Esophagus squamous epithelium (tissue), 4 donors: Measurements from ENCODE around the gene MPIG6B.

Source experiments
- POLR2A ChIP-seq, 4 donors: fragments of 450-650 bp; IDR thresholded peaks; one replicate each; pipeline ENCODE4 v1.6.1; 2017; ENCODE audit warnings: antibody characterized with exemption in 4 of 4, mild to moderate bottlenecking in 4 of 4, moderate library complexity in 3 of 4
- TF ChIP-seq, protein P1 (sequence below), 6 experiments: fragments of 450-650 bp in 4 of 6; fragments of 200-600 bp in 2 of 6; sonication (generic) in 2 of 6; IDR thresholded peaks; one replicate each; pipeline ENCODE4 v1.5.1; 2016 to 2019; ENCODE audit warnings: antibody characterized with exemption in 6 of 6, mild to moderate bottlenecking in 4 of 6, moderate library complexity in 4 of 6

GRCh38 chr6:31734247-31734820 lies 11.2 kb downstream of the MPIG6B start:
- TF ChIP-seq, protein P1, sequence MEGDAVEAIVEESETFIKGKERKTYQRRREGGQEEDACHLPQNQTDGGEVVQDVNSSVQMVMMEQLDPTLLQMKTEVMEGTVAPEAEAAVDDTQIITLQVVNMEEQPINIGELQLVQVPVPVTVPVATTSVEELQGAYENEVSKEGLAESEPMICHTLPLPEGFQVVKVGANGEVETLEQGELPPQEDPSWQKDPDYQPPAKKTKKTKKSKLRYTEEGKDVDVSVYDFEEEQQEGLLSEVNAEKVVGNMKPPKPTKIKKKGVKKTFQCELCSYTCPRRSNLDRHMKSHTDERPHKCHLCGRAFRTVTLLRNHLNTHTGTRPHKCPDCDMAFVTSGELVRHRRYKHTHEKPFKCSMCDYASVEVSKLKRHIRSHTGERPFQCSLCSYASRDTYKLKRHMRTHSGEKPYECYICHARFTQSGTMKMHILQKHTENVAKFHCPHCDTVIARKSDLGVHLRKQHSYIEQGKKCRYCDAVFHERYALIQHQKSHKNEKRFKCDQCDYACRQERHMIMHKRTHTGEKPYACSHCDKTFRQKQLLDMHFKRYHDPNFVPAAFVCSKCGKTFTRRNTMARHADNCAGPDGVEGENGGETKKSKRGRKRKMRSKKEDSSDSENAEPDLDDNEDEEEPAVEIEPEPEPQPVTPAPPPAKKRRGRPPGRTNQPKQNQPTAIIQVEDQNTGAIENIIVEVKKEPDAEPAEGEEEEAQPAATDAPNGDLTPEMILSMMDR (IDR thresholded peaks at IDR 0.05), result no peak
- no peak for TF ChIP-seq POLR2A (IDR thresholded peaks at IDR 0.05)
